ENCODE measurements around the gene MIER2.
A peak's percentile ranks its signal among the peaks of the same experiment; 100 is the strongest.

MIER2 gene

GRCh38 chr19:288911-289310 lies 55.7 kb downstream of the MIER2 start:
- ChIA-PET POLR2A (no interaction called here), CTCF (no interaction called here)
- DNase-seq (ENCODE audit: extremely low spot score), result no peak
- no peak for TF ChIP-seq CTCF (IDR thresholded peaks at IDR 0.05; ENCODE audit: control extremely low read depth, extremely low read depth, low read depth, missing control alignments)

- no peak for TF ChIP-seq CTCF (IDR thresholded peaks at IDR 0.05; ENCODE audit: control extremely low read depth, extremely low read depth, low read depth, missing control alignments)
- CTCF ChIA-PET, result interaction anchor here (1.1 to 2.1 kb wide), 2 partner anchors 20 to 41 kb away, joined by 3 to 7 read pairs; no protein-coding TSS in a partner anchor
- POLR2A ChIA-PET, result no interaction called here
- DNase-seq (ENCODE audit: extremely low spot score), result no peak
Measured at GRCh38 chr19:287381-287871, 57.2 kb downstream of the MIER2 start.

- DNase-seq (ENCODE audit: extremely low spot score), result no peak
- POLR2A ChIA-PET, result interaction anchor here (0.7 kb wide), 1 partner anchor 1750 kb away, joined by 3 read pairs; no protein-coding TSS in a partner anchor
- TF ChIP-seq CTCF (IDR thresholded peaks at IDR 0.05; ENCODE audit: control extremely low read depth, extremely low read depth, low read depth, missing control alignments), result no peak
- CTCF ChIA-PET, result interaction anchor here (1.0 kb wide), 1 partner anchor 17 kb away, joined by 4 read pairs; no protein-coding TSS in a partner anchor
Measured at GRCh38 chr19:283395-283794, 61.2 kb downstream of the MIER2 start.

GRCh38 chr19:282501-282900 lies 62.1 kb downstream of the MIER2 start:
- ChIA-PET POLR2A (no interaction called here), CTCF (no interaction called here)
- no peak for DNase-seq (ENCODE audit: extremely low spot score)
- TF ChIP-seq CTCF (IDR thresholded peaks at IDR 0.05; ENCODE audit: control extremely low read depth, extremely low read depth, low read depth, missing control alignments), result no peak

- peak; percentile 16 for DNase-seq (ENCODE audit: extremely low spot score)
- POLR2A ChIA-PET, result no interaction called here
- no peak for TF ChIP-seq CTCF (IDR thresholded peaks at IDR 0.05; ENCODE audit: control extremely low read depth, extremely low read depth, low read depth, missing control alignments)
- CTCF ChIA-PET, result no interaction called here
Measured at GRCh38 chr19:281992-282391, 62.6 kb downstream of the MIER2 start.

- no peak for DNase-seq (ENCODE audit: extremely low spot score)
- no peak for TF ChIP-seq CTCF (IDR thresholded peaks at IDR 0.05; ENCODE audit: control extremely low read depth, extremely low read depth, low read depth, missing control alignments)
- ChIA-PET POLR2A (no interaction called here), CTCF (no interaction called here)
Measured at GRCh38 chr19:281156-281853, 63.3 kb downstream of the MIER2 start.
